GM18858 (cell line): ENCODE results near the gene CHN1.

Experiments used
- ATAC-seq: cut with Tn5 transposase; IDR thresholded peaks from one replicate; pipeline ENCODE4 v1.9.1; 2021; ENCODE audit not compliant: unreplicated experiment

Gene CHN1

GRCh38 chr2:174877751-174878150, 127.4 kb downstream of the CHN1 start:
- ATAC-seq, result no peak

GRCh38 chr2:174877301-174877700, 127.9 kb downstream of the CHN1 start:
- no peak for ATAC-seq

- ATAC-seq, result no peak
Measured at GRCh38 chr2:174874085-174874484, 131.1 kb downstream of the CHN1 start.

- no peak for ATAC-seq
Measured at GRCh38 chr2:174873471-174873870, 131.7 kb downstream of the CHN1 start.

GRCh38 chr2:174870787-174871186, 134.4 kb downstream of the CHN1 start:
- ATAC-seq, result no peak

GRCh38 chr2:174868878-174869277, 136.3 kb downstream of the CHN1 start:
- no peak for ATAC-seq

GRCh38 chr2:174866421-174866820, 138.8 kb downstream of the CHN1 start:
- no peak for ATAC-seq

GRCh38 chr2:174863183-174863582, 142.0 kb downstream of the CHN1 start:
- no peak for ATAC-seq

- no peak for ATAC-seq
Measured at GRCh38 chr2:174859563-174860169, 145.5 kb downstream of the CHN1 start.

GRCh38 chr2:174858745-174859144, 146.4 kb downstream of the CHN1 start:
- no peak for ATAC-seq

GRCh38 chr2:174856447-174856846, 148.7 kb downstream of the CHN1 start:
- ATAC-seq, result no peak

- ATAC-seq, result no peak
Measured at GRCh38 chr2:174846941-174847938, 157.9 kb downstream of the CHN1 start.

GRCh38 chr2:174846218-174846617, 159.0 kb downstream of the CHN1 start:
- ATAC-seq, result no peak

- ATAC-seq, result no peak
Measured at GRCh38 chr2:174844295-174844708, 160.9 kb downstream of the CHN1 start.

- ATAC-seq, result no peak
Measured at GRCh38 chr2:174842496-174842895, 162.7 kb downstream of the CHN1 start.

GRCh38 chr2:174841936-174842335, 163.2 kb downstream of the CHN1 start:
- no peak for ATAC-seq

GRCh38 chr2:174841350-174841749, 163.8 kb downstream of the CHN1 start:
- no peak for ATAC-seq

- no peak for ATAC-seq
Measured at GRCh38 chr2:174840436-174840835, 164.7 kb downstream of the CHN1 start.

GRCh38 chr2:174839662-174840061, 165.5 kb downstream of the CHN1 start:
- no peak for ATAC-seq

GRCh38 chr2:174836995-174837390, 168.2 kb downstream of the CHN1 start:
- no peak for ATAC-seq

GRCh38 chr2:174836377-174836994, 168.7 kb downstream of the CHN1 start:
- ATAC-seq, result no peak

- ATAC-seq, result no peak
Measured at GRCh38 chr2:174835797-174836255, 169.4 kb downstream of the CHN1 start.
